ENCODE data around the gene PRICKLE3. TPM values are rescaled to one million over a fixed set of nuclear protein-coding genes. Genes with fewer than 3 reads are reported as not detected.

The PRICKLE3 gene
- polyA plus RNA-seq, 3 donors = 3.2 to 4.6 (median 3.8) TPM

DNA sequence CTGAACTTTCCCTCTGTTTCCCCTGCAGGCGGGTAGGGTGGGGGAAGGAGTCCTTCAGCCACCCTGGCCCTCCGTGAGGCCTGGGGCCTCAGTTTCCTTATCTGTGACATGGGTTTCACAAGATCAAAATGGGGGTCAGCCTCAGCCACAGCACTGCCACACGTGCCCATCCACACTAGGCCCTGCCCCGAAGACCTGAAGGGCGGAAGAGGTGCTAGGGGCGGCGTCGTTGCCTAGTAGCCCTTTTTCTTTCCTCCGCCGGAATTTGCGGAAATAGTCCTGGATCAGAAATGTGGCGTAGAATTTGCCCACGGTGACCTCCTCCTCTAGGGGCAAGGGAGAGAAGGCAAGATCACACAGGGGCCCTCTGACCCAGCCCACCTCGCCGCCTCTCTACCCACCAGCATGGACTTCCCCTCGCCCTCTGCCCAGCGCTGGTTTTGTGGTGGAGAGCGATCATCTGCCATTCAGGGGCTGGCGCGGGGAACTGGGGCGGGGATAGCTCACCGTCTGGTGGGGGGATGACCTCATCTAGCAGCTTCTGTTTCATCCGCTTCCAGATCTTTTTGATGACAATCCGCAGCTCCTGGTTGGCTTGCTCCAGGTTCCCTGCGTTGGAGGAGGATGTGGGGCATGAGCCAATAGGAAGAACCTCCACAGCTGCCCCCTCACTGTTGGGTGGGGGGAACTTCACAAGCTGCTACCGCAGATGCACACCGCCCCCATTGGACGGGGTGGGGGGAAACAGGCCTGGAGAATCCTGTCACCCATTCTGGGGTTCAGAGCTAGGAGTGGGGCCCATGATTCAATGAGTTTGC, 23.5 kb upstream of the PRICKLE3 start:
- no peak for DNase-seq (ENCODE audit: low read depth in 3 of 3, low spot score in 2 of 3)

DNA sequence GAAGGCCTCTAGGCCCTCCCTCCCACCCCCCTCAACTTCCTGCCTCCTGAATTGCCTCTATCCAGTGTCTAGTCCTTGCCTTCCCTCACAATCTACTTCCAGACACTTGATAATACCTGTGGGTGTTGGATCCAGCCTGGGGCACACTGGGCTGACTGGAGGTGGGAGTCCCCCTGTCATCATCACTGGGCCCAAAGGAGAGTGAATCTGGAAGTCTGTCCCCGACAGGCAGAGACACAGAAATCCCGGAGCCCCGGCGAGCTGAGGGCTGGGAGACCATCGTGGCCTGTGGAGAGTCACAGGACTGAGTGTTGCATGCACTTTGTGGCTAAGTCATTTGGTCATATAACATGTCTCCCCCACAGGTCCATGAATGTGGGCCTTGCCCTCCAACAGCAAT, 22.2 kb upstream of the PRICKLE3 start:
- no peak for DNase-seq (ENCODE audit: low read depth in 3 of 3, low spot score in 2 of 3)

DNA sequence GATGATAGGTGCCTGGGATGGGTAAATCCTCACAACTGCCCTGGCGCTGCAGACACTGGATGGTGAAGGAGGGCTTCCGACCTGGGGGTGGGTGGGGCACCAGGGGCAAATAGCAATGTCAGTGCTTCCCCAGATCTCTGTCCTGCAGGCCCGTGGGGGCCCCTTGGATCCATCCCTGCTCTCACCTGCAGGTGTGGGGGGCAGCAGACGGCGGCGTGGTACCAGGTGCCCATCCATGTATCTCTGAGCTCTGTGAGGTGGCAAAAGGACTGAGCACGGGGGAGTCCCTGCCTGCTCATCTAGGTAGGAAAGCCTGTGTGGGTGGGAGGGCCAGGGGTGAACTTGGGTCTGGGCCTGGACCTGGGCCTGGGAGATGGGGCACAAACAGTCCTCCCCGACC, 20.4 kb upstream of the PRICKLE3 start:
- no peak for DNase-seq (ENCODE audit: low read depth in 3 of 3, low spot score in 2 of 3)

DNA sequence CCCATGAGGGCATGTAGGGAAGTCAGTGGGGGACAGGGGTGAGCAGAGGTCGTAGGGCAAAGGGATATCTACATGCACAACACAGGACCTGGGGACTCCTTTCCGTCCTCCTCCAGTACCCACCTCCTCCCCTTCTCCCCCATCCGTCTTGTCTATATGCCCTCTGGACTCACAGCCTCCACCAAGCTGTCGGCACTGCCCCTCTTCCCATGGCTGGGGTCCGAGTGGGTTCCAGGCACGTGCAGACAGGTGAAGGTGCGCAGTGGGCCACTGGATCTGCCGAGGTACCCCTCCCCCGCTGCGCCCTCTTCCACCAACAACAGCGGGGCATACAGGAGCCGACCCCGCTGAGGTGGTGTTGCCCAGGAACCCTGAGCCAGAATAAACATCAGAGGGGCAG, 19.3 kb upstream of the PRICKLE3 start:
- no peak for DNase-seq (ENCODE audit: low read depth in 3 of 3, low spot score in 2 of 3)

DNA sequence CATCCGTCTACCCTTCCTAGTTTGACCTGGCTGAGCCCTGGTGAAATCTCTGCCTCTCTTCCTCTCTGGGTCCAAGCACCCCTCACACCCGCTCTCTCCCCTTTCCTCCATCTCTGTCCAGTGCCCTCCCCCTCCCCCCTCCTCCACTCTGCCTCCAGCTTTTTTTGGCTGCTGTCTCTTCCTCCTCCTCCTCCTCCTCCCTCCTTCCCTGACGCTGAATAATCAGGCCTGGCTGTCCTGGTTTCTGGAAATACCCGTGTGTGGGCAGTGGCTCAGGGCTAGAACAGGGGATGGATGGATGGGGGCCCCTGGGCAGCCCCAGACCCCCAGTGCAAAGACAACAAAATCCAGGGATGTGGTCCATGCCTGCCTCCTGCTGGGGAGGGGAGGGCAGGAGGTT, 18.5 kb upstream of the PRICKLE3 start:
- DNase-seq (ENCODE audit: low read depth in 3 of 3, low spot score in 2 of 3) = no peak

DNA sequence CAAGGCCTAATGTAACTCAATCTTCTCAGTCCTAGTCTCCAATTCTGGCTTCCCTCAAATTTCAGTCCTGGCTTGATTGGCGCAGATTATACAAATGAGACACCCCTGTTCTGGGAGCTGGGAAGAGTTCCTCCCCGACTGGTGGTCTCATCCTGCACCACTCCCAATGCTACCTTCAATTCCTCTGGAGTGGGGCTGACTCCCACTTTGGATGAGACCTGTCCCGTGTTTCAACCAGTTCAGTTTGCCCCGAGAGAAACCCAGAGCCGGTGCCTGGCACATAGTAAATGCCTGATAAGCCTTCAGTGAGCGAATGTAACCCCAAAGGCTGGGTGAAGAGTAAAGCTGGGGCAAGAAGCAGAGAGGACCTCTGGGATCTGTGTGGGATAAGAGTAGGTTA, 17.8 kb upstream of the PRICKLE3 start:
- DNase-seq (ENCODE audit: low read depth in 3 of 3, low spot score in 2 of 3) = no peak

DNA sequence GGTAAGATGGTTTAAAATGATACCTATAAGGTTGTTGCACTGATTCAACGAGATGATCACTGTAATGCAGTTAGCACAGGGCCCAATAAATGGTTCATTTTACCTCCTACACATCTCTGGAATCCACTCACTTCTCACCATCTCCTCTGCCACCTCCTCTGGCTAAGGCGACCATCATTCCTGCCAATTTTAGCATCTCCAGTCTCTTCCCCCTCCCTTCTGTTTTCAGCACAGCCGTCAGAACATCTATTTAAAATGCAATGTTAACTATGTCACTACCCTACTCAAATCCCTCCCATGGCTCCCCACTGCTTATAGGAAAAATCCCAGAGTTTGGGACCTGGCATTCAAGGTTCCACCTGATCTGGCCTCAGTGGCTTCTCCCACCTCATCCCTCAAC, 17.4 kb upstream of the PRICKLE3 start:
- no peak for DNase-seq (ENCODE audit: low read depth in 3 of 3, low spot score in 2 of 3)

DNA sequence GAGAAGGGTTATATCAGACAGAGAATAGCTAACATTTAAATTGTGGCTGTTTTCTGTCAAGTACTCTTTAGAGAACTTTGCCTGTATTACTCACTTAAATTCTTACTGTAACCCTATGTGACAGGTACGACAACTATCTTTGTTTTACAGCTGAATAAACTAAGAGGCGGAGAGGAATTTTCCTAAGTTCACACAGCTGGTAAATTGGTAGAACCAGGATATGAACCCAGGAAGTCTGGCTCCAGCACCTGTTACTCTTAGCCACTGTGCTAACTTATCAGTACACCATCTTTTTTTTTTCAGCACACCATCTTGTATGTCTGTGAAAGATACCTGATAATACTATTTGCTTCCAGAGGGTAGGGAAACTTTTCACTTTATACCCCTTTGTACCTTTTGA, 15.8 kb upstream of the PRICKLE3 start:
- no peak for DNase-seq (ENCODE audit: low read depth in 3 of 3, low spot score in 2 of 3)

DNA sequence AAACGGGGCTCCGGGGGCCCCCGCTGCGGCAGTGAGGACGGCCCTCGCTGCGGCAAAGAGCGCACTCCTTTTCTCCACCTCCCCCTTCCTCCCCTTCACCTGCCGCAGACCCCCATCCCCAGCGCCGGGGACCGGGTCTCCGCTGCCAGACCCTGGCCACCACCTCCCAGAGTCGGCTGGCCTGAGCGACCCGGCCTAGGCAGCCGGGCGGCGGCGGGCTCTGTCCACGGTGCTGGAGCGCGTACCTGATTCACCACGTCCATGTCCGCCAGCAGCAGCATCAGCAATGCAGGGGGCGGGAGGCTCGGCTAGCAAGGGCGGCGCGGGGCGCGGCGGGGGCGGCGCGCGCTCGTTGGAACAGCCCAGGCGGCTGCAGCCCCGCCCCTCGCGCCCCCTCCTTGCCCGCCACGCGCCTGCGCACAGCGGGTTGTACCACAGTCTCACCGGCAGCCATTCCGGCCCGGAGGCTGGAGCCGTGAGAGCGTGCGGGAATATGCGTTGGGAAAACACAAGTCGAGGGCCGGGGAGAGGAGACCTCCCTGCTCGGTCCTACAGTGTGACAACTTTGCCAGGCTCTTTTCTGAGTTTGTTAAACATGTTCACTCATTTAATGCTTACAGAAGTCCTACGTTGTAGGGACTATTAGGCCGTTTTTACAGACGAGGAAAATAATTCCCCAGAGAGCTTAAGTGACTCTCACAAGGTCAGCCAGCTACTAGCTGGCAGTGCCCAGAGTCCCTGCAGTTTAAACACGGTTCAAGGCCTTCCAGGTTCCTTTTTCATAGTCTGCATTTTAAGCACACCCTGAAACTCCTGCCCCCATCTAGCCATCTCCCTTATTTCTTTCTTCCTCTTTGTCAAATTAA, 14.0 kb upstream of the PRICKLE3 start, which contains the start of gene SYP:
SYP (minus strand) TSS at position 288 of the 866 bp plus-strand sequence; CDS start at position 281, 7 bp downstream.
- peak in 2 of 3 donors; percentile 56 to 60 for DNase-seq (ENCODE audit: low read depth in 3 of 3, low spot score in 2 of 3)

DNA sequence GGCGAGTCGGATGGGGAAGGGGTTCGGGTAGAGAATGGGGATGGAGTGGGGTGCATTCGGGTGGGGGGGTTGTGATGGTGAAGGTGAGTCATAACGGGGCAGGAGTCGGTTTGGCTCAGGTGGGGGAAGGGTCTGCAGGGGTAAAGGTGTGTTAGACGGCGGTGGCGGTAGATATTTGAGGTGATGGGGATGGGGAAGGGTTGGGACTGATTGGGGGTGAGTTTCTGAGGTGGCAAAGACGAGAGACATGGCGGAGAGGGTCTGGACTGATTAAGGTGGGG, 13.1 kb upstream of the PRICKLE3 start:
- no peak for DNase-seq (ENCODE audit: low read depth in 3 of 3, low spot score in 2 of 3)

DNA sequence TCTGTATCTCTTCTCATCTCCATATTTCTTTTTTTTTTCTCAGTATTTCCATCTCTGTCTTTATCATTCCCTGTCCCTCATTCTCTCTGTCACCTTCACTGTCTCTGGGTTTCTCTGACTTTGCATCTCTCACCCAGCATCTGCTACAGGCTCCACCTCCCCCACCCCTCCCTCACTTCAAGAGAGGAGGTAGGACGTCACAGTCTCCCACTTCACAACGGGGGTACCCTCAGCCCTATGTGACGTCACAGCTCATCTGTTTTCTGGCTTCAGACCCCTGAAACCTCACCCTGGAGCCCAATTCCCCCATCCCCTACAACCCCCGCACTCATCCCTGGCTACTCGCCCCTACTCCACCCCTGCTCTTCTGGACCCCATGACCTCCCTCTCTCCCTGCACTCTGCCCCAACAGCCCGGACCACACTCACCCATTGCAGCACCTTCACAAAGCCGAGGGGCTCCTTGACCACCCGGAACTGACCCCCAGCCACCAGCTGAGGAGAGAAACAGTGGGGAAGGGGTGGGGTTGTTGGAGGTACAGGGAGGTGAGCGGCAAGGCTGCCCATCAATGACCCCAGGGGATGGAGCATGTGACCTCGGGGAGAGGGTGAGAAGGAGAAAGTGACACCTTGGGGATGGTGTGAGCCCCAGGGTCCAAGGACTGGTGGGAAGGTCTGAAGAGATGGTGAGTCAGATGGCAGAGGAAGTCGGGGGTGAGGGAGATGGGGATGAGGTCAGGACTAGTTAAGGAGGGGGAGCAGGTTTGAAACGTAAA, 12.6 kb upstream of the PRICKLE3 start:
- no peak for DNase-seq (ENCODE audit: low read depth in 3 of 3, low spot score in 2 of 3)

DNA sequence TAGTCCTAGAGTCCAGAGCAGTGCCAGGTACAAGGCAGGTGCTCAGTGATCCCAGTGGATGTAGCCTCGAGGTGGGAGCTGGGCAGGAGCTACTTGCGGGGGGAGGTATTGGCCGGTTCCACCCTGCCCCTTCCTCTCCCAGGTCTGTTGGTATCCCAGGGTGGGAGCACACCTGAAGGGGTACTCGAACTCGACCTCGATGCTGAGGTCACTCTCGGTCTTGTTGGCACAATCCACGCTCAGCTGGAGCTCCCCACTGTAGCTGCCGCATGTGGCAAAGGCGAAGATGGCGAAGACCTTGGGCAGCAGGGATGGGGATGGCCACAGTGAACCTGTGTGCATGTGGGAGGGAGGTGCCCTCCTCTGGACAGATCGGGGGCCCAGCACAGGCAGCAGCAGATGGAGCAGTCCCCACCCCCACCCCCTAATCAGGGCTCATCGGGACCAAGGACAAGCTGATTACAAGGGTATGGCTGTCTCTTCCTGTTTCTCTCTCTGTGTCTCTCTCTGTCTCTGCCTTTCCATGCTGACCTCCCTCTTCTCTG, 11.4 kb upstream of the PRICKLE3 start:
- DNase-seq (ENCODE audit: low read depth in 3 of 3, low spot score in 2 of 3) = no peak

DNA sequence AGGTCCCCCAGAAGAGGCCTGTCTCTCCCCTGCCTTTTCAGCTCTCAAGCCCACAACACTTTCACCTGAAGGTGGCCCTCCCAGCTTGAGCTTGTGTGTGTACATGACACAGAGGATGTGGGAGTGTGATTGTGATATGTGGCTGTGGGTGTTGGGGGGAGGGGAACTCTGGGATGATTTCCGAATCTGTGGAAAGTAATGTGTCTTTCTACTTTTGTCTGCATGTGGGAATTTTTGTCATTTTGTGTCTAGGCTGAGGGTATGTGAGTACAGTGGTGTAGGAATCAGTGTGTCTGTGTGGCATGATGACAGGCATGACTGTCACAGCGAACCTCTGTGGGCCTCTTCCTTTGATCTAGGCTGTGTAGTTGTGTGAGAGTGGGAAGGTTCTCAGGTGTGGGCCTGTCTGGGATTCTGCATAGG, 7.4 kb upstream of the PRICKLE3 start:
- no peak for DNase-seq (ENCODE audit: low read depth in 3 of 3, low spot score in 2 of 3)

DNA sequence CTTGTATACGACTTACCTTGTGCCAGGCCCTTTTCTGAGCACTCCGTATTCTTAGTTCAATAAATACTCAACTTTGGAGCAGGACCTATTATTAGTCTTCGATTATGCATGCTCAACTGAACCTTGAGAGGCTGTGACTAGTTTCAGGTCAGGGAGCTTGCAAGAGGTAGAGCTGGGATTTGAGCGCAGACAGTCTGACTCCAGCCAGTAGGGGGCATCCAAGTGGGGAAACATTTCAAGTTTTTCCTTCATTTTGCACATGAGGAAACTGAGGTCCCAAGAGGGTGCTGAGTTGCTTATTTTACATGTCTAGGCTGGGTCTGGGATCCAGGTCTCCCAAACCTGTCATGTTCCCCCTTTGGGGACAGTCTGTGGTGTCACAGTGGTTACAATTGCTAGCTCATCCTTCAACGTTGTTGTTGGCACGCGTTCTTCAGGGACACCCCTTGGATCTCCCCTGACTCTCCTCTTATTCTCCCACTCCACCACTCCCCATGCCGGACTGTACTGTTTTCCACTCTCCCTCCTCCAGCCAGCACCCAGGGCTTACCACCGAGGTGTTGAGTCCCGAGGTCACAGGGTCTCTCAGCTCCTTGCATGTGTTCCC, 6.7 kb upstream of the PRICKLE3 start:
- no peak for DNase-seq (ENCODE audit: low read depth in 3 of 3, low spot score in 2 of 3)

DNA sequence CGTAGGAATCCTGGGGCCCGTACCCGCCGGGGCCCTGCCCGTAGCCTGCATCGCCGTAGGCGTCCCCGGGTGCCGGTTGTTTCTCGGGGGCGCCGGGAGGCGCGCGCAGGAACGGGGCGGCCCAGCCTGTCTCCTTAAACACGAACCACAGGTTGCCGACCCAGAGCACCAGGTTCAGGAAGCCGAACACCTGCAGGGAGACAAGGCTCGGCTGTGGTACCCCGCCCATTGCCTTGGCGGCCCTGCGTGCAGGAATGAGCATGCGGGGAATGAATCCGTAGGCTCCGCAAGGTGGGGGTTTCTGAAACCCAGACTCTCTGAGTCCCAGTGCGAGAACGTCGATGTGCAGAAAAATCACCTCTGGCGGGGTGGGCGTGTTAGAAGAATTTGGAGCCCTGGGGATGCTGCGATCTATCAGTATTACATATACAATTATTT, 5.4 kb upstream of the PRICKLE3 start:
- DNase-seq (ENCODE audit: low read depth in 3 of 3, low spot score in 2 of 3) = no peak

DNA sequence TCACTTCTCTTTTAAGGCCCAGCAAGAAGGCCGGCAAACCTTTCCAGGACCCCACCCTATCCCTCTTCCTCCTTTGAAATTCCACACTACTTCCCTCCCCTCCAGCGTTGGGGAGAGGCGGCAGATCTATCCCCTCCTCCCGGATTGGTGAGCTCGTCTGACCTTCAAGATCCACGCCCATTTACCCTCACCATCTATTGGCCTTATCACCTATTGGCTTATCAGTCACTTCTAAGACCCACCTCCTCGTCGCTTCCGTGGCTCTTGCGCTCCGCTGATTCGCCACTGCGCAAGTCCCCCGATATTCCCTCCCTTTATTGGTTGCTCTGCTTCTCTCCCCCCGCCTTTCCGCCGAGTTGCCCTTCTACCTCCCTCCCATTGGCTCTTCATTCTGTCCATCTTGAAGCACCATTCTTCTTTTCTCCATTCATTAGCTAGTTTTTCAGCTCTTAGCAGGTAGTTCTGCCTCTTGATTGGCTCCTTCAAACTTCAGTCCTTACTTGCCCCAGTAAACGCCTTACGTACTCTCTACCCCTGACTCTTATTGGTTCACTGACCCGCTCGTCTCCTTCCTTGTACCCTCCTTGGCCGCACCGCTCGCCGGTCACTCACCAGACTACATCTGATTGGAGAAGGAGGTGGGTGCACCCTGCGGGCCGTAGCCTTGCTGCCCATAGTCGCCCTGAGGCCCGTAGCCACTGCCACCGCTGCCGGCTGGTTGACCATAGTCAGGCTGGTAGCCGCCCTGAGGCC, 4.8 kb upstream of the PRICKLE3 start:
- DNase-seq (ENCODE audit: low read depth in 3 of 3, low spot score in 2 of 3) = peak; percentile 88 to 91 (median 90)

DNA sequence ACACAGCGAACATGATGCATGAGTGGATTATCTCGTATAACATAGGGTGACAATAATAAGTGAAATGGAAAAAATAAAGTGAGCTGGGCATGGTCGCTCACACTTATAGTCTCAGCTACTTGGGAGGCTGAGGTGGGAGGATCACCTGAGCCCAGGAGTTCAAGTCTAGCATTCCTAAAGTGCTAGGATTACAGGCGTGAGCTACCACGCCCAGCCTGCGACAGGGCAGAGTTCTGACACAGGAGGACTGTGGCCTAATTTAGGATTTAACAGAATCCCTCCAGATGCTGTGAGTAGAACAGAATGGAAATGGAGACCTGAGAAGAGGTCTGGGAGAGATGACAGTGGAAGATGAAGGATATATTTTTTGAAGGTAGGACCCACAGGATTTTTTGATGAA, 3.4 kb upstream of the PRICKLE3 start:
- no peak for DNase-seq (ENCODE audit: low read depth in 3 of 3, low spot score in 2 of 3)

DNA sequence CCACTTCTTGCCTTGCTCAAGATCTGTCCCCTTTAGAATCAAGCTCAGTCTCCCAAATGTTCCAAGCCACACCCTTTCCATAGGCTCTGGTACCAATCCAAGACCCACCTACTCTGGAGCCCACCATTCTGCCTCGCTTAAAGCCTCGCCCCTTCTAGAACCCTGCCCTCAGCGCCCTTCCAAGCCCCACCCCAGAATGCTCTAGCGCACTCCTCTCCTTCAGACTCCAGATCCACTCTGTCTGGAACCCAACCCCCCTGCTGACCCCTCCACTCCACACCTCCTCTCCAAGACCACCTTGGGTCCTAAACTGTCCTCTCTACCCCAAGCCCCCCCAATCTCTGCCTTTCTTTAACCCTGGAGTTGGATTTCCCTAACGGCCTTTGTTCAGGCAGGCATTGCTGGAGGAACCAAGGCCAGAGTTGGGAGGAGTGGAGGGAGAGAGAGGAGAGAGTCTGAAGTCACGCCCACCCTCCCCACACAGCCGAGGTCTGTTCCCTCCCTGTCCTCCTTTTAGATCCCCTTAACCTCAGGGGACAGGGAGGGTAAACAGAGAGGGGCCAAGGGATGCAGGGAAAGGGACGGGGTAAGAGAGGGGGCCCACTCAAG, 2.4 kb upstream of the PRICKLE3 start:
- no peak for DNase-seq (ENCODE audit: low read depth in 3 of 3, low spot score in 2 of 3)

DNA sequence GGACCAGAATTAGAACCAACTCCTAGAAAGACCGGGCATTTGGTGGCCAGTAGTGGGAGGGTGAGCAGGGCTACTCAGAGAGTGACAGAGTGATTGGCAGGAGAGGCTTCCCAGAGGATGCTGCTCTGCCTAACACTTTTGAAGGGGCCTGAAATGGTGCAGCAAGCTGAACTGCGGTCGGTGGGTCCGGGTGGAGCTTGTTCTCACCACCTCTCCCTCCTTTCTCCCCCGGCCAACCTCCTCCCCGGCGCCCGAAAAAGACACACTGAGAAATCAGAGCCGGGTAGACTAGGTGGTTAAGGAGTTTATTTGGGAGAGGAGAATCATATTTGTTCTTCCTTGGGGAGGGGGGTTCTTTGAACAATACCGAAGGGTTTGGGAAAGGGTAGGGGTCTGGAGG, 1.4 kb upstream of the PRICKLE3 start:
- no peak for DNase-seq (ENCODE audit: low read depth in 3 of 3, low spot score in 2 of 3)

Data from right renal cortex interstitium (tissue), 3 donors.